ENCODE results near the gene SPIN1.

The SPIN1 gene

GRCh38 chr9:88436379-88436778 is 48.1 kb downstream of the SPIN1 start:
- no peak for DNase-seq (ENCODE audit: low spot score)

- DNase-seq (ENCODE audit: low spot score), result no peak
Measured at GRCh38 chr9:88437210-88438146, 49.2 kb downstream of the SPIN1 start.

- no peak for DNase-seq (ENCODE audit: low spot score)
Measured at GRCh38 chr9:88438811-88439210, 50.6 kb downstream of the SPIN1 start.

GRCh38 chr9:88441301-88442007 is 53.2 kb downstream of the SPIN1 start:
- DNase-seq (ENCODE audit: low spot score), result no peak

- DNase-seq (ENCODE audit: low spot score), result no peak
Measured at GRCh38 chr9:88443480-88444113, 55.4 kb downstream of the SPIN1 start.

- DNase-seq (ENCODE audit: low spot score), result no peak
Measured at GRCh38 chr9:88446728-88447127, 58.5 kb downstream of the SPIN1 start.

- DNase-seq (ENCODE audit: low spot score), result no peak
Measured at GRCh38 chr9:88447431-88447830, 59.2 kb downstream of the SPIN1 start.

- DNase-seq (ENCODE audit: low spot score), result no peak
Measured at GRCh38 chr9:88451160-88451559, 62.9 kb downstream of the SPIN1 start.

GRCh38 chr9:88458716-88459465 is 70.6 kb downstream of the SPIN1 start:
- DNase-seq (ENCODE audit: low spot score), result no peak

- no peak for DNase-seq (ENCODE audit: low spot score)
Measured at GRCh38 chr9:88460587-88461332, 72.5 kb downstream of the SPIN1 start.

- no peak for DNase-seq (ENCODE audit: low spot score)
Measured at GRCh38 chr9:88462191-88462590, 73.9 kb downstream of the SPIN1 start.

- DNase-seq (ENCODE audit: low spot score), result no peak
Measured at GRCh38 chr9:88464851-88465250, 76.6 kb downstream of the SPIN1 start.

GRCh38 chr9:88468226-88468625 is 80.0 kb downstream of the SPIN1 start:
- DNase-seq (ENCODE audit: low spot score), result no peak

GRCh38 chr9:88476491-88477271 is 88.4 kb downstream of the SPIN1 start:
- no peak for DNase-seq (ENCODE audit: low spot score)

GRCh38 chr9:88477300-88477751 is 89.1 kb downstream of the SPIN1 start:
- DNase-seq (ENCODE audit: low spot score), result no peak

- DNase-seq (ENCODE audit: low spot score), result no peak
Measured at GRCh38 chr9:88478246-88478645, 90.0 kb downstream of the SPIN1 start.

- no peak for DNase-seq (ENCODE audit: low spot score)
Measured at GRCh38 chr9:88481933-88482332, 93.7 kb downstream of the SPIN1 start.

GRCh38 chr9:88488166-88488565 is 99.9 kb downstream of the SPIN1 start:
- no peak for DNase-seq (ENCODE audit: low spot score)

- no peak for DNase-seq (ENCODE audit: low spot score)
Measured at GRCh38 chr9:88494983-88495721, 106.9 kb downstream of the SPIN1 start.

- DNase-seq (ENCODE audit: low spot score), result no peak
Measured at GRCh38 chr9:88497224-88497623, 109.0 kb downstream of the SPIN1 start.

Measured in hematopoietic multipotent progenitor cell treated with erythropoietin and hydrocortisone succinate and interleukin-3 and kit ligand, for 15 days (in vitro differentiated cells).